Astrocyte of the spinal cord (primary cell): ENCODE results near the gene HIGD1A.

ENCODE experiments used
- DNase-seq: peaks from one replicate; pipeline ENCODE4 v3.0.0; 2011; ENCODE audit warnings: low read depth, low spot score
- H3K4me3 ChIP-seq: 2 replicates; pipeline ENCODE4 v1.5.1; 2011; ENCODE audit warnings: low read depth, mild to moderate bottlenecking, low read length, moderate library complexity
- in situ Hi-C: cut with HindIII; loops from 2 replicates; pipeline ENCODE4 v1.10.0; 2017; ENCODE audit warnings: low sequenced_read_pairs
- TF ChIP-seq, protein P1 (sequence below): IDR thresholded peaks from 2 replicates; pipeline ENCODE4 v1.5.1; 2012; ENCODE audit warnings: low read depth, mild to moderate bottlenecking, low read length, inconsistent platforms

HIGD1A gene

DNA sequence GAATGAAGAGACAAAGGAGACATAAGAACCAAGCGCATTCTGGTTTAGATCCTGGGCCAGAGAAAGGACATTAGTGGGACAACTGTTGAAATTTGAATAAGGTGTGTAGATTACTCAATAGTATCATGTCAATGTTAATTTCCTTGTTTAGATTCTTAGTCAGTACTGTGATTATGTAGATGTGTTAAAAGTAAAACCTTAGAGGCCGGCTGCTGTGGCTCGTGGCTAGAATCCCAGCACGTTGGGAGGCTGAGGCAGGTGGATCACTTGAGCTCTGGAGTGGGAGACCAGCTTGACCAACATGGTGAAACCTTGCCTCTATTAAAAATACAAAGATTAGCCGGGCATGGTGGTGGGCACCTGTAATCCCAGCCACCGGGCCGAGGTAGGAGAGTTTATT, 44.7 kb upstream of the HIGD1A start:
- no peak overlapping the region for H3K4me3 ChIP-seq
- in situ Hi-C loops, result no loop called here
- TF ChIP-seq, protein P1, sequence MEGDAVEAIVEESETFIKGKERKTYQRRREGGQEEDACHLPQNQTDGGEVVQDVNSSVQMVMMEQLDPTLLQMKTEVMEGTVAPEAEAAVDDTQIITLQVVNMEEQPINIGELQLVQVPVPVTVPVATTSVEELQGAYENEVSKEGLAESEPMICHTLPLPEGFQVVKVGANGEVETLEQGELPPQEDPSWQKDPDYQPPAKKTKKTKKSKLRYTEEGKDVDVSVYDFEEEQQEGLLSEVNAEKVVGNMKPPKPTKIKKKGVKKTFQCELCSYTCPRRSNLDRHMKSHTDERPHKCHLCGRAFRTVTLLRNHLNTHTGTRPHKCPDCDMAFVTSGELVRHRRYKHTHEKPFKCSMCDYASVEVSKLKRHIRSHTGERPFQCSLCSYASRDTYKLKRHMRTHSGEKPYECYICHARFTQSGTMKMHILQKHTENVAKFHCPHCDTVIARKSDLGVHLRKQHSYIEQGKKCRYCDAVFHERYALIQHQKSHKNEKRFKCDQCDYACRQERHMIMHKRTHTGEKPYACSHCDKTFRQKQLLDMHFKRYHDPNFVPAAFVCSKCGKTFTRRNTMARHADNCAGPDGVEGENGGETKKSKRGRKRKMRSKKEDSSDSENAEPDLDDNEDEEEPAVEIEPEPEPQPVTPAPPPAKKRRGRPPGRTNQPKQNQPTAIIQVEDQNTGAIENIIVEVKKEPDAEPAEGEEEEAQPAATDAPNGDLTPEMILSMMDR, result no peak
- DNase-seq, result no peak

DNA sequence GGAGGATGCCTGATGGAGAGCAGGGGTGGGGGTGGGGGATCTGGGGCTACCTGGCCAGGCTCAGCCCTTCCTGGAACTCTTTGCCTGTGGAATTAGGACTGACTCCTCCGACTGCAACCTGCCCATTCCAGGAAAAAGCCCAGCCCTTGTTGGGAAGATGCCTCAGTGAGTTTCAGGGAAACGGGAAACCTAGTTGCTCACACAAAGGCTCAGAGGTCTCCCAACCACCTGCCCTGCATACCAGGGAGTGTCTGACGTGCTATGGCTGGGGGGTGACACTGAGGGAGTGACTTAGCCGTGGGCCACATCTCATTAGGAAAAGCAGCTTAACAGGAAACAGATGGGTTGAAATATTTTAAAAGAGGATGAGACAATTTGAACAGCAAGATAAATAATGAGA, 43.4 kb upstream of the HIGD1A start:
- H3K4me3 ChIP-seq, result no peak overlapping the region
- no peak for DNase-seq
- TF ChIP-seq, protein P1, result no peak
- in situ Hi-C loops, result no loop called here

DNA sequence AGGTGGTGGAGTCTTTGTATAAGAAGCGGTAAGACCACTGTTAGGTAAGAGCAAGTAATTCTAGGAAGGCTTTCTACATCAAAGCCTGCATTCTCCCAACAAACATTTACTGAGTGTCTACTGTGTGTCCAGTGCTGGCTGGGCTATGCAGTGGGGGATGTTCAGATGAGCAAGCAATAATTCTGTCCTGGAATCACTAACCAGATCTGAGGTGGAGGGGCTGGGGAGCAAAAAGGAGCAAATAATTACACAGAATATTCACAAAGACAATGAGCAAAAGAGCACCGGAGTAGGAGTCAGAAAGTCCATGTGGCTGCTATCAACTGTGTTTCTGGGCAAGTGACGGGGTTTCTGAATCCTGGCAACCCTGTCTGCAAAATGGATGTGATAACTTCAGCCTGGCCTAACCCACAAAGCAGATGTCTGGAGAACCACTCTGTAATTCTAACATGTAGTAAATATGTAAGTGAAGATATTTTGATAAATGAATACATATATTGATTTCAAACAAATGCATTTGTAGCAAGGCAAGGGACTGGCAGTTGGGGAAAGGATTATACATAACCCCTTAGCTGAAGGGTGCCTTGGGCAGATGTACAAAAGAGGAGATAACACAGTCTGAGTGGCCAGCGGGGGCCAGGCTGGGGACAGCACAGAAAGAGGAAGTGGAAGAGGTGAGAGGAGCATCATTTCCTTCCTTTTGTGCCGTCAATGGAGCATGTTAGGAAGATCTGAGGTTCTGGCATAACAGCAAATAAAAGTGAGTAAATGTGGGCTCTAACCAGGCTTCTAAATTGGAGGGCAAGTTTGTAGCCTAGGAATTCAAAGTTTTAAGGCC, 42.6 kb upstream of the HIGD1A start:
- no peak for DNase-seq
- no peak overlapping the region for H3K4me3 ChIP-seq
- in situ Hi-C loops, result no loop called here
- TF ChIP-seq, protein P1, result no peak

DNA sequence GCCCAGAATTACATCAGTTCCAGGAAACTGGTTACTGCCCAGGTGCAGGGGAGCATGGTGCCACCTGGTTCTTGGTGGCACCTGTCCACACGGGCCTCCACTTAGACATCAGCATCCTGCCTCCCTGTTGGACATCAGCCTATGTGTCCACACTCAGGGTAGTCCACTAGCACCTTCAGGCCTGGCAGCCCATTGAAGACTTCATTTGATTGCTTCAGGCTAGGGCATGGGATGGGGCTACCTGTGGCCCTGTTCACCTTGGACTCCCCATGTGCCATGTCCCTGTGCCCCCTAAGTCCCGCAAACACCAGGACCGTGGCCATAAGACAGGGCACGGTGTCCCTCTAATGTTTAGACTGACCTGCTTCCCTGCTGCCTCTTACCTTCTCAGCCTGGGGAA, 40.5 kb upstream of the HIGD1A start:
- TF ChIP-seq, protein P1, result no peak
- in situ Hi-C loops, result no loop called here
- no peak overlapping the region for H3K4me3 ChIP-seq
- DNase-seq, result no peak

DNA sequence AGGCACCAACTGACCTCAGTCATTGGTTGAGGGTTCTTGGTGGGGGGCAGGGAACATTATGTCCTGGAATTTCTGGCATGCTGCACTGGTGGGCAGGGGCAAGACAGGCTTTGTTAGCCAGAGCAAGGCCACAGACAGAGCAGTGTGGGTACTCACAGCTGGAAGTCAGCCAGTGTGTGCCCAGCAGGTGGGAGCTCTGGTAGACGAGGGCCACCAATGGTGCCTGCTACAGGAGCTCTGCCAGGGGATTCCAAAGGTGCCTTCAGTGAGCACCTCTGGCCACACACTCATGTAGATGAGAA, 40.1 kb upstream of the HIGD1A start:
- no peak for DNase-seq
- H3K4me3 ChIP-seq, result no peak overlapping the region
- TF ChIP-seq, protein P1, result no peak
- in situ Hi-C loops, result no loop called here

DNA sequence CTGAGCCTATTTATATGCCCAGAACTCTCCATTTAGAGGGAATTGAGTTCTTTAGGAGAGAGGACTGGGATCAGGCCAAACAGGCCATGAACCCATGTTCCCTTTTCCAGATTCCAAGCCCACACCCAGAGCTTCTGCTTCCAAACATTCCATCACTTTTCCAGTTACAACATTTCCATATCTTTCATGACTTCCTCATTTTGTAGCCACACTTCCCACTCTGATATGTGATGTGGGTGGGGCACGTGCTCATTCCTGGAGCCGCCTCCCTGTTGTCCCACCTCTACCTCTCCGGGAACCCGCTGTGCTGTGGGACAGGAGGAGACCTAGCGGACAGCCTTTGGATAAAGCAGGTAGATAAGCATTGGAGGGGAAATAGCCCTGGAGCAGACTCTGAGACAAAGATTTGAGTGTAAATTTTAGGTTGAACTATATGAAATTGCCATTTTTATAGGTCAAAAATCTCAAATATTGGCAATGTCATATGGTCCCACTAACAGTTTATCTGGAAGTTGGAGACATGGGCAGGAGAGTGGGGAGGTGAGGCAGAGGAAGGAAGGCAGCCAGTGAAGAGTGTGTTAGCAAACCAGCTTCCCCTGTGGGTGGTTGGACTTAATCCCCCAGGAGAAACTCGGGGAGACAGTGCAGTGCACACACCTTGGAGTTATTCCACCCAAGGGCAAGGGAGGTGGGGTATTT, 39.6 kb upstream of the HIGD1A start:
- H3K4me3 ChIP-seq, result no peak overlapping the region
- in situ Hi-C loops, result no loop called here
- no peak for DNase-seq
- TF ChIP-seq, protein P1, result no peak
